Stimulated activated CD4-positive, alpha-beta T cell treated with anti-CD3 and anti-CD28 coated beads, Interleukin-2, amount 100 ng/mL, for 24 hours (primary cell): ENCODE results near the gene BAG5.
"Not testable (repeated sequence)": the region's sequence is repeated elsewhere in the genome, so short reads cannot be mapped to it uniquely, and the experiment has no call there.

ENCODE experiments used
- DNase-seq, 2 donors: peaks; one replicate each; pipeline ENCODE4 v3.0.0-alpha.2; 2020

Gene BAG5

GRCh38 chr14:103521951-103522563, 40.4 kb downstream of the BAG5 start:
- no peak for DNase-seq

- DNase-seq: no peak
Observed at GRCh38 chr14:103521438-103521950, 41.0 kb downstream of the BAG5 start.

DNA sequence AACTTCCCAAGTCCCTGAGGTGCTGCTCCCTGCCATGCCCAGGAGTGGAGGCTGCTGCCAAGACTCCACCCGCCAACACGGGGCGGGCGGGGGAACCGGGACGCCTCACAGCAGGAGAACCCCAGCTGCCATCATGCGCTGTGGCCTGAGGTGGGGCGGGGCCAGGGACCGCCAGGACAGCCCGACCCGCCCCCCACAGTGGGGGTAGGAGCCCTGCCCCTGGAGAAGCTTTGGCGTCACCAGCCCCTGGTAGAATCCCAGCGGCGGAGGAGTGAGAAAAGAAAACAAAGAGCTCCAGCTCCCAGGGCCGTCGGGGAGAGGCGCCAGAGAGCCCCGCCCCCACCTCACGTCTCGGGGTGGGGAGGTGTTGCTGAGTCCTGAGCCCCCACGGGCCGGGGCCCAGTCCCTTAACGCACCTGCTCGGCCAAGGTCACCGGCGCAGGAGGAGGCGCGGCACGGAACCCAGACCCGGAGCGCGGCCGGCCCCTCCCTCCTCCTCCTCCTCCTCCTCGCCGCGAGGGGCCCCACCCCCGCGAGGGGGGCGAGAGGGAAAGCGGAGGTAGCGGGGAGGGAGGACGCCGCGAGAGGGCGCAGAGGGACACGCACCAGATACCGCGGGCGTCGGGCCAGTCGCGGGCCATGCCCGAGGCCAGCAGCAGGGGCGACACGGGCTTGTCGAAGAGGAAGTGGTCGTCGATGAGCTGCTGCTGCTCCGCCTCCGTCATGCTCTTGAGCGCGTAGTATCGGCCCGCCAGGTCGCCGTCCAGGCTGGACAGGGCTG, 41.6 kb downstream of the BAG5 start:
- peak; percentile 61 to 66 for DNase-seq

GRCh38 chr14:103520269-103520656, 42.2 kb downstream of the BAG5 start:
- DNase-seq: no peak

DNA sequence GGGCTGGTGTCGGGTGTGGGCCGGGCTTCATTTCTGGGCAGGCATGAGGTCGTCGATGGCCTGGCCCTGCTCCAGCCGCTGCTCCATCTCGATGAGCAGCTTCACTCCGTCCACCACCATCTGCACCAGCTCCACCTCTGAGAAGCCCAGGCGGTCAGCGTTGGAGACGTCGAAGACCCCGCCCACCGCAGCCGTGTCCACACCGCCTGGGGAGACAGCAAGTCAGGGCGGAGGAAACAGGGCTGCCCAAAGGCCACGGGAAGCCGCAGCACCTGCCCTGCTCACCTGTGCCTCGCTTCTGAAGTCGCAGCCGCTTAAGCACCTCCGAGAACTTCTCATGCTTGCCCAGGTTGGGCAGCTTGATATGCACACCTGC, 42.6 kb downstream of the BAG5 start:
- DNase-seq: no peak

GRCh38 chr14:103519043-103519836, 43.2 kb downstream of the BAG5 start:
- DNase-seq: no peak

GRCh38 chr14:103518422-103519042, 43.9 kb downstream of the BAG5 start:
- peak; percentile 71 to 73 for DNase-seq

GRCh38 chr14:103517721-103518421, 44.6 kb downstream of the BAG5 start:
- no peak for DNase-seq

- no peak for DNase-seq
Observed at GRCh38 chr14:103517174-103517566, 45.3 kb downstream of the BAG5 start.

- no peak for DNase-seq
Observed at GRCh38 chr14:103516426-103517173, 45.9 kb downstream of the BAG5 start.

DNA sequence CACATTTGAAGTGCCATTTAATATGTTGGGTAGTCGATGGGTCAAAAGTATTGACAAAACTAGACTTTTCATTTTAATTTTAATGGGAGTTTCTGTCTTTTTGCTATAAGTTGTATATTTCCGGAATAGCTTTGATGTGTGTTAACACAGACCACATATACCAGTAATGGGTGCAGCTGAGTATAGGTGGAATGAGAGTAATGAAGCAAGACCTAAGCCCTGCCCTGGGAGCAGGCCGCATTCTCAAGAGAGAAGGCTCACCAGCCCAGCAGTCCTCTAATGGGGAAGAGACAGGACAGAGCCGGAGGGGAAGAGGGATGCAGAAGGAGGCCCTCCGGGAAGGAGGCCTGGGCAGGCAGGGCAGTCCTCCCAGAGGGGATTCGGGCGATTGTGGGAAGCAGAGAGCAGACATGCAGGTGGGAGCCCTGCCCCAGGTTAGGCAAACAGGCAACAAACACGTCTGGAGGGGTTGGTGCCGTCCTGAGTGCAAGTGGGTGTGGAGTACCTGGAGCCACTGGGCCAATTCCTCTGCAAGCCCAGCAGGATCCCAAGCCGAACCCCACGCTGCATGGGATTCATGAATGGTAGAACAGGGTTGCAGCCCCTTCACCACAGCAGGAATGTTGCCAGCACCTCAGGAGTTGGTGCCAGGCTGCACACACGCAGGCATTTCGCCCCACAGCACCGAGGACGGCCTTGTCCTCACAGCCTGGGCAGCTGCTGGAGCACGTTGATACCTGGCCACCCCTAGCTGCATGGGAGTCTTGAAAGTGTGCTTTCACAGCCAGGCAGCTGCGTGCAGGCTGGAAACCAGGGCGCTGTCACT, 47.6 kb downstream of the BAG5 start:
- DNase-seq: no peak

DNA sequence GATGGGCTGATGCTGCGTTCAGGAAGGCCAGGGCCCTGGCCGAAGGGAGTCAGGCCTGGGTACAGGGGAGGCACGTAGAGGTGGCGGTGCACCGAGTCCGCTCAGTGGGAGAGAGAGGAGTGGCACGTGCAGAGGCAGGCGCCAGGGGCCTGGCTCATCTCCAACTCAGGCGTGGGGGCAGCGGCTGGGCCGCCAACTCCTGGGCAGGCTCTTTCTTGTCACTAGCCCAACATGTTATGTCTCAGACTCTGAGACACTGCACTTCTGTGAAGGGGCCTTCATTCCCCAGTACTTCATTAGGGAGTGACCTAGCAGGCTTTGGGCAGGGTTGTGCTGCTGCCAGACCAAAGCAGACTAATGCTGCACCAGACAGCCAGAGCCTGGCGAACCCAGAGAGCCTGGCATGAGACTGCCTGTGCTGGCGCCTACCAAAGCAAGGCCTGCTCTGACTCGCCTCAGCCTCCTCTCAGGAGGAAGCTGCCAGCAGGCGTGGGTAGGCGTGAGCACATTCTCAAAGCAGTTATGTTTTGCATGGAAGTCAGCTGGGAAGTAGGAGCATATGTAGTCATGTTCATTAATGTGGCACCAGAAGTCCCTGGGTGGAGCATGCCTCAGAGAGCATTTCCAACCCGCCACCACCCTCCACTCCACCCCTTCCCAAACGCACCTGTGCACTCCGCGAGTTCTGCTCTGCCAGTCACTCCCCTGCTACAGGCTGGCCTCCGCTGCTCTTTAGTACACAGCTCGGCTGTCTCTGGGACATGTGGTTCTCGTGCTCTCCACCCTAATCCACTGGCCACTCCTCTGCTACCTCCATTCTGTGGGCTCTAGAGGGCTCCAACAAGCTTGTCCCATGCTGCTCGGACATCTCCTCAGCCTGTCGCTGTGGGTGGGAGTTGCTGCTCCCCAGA, 49.5 kb downstream of the BAG5 start:
- DNase-seq: no peak

DNA sequence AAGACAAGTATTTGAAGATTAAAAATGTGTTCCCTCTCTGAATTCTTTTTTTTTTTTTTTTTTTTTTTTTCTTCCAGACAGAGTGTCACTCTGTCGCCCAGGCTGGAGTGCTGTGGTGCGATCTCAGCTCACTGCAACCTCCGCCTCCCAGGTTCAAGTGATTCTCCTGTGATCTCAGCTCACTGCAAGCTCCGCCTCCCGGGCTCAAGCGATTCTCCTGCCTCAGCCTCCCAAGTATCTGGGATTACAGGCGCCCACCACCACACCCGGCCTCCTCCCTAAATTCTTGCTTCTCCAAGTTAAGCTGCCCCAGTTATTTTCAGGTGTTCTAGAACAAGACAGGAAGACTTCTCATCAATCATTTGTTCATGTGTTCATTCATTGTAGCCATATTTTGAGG, 50.3 kb downstream of the BAG5 start:
- not testable (repeated sequence) for DNase-seq

- no peak for DNase-seq
Observed at GRCh38 chr14:103510724-103511693, 51.4 kb downstream of the BAG5 start.

GRCh38 chr14:103509864-103510723, 52.4 kb downstream of the BAG5 start:
- no peak for DNase-seq

GRCh38 chr14:103508521-103509329, 53.7 kb downstream of the BAG5 start:
- DNase-seq: no peak

- DNase-seq: no peak
Observed at GRCh38 chr14:103507751-103508150, 54.7 kb downstream of the BAG5 start.
